Right atrium auricular region (tissue), 2 donors: ENCODE results near the gene CDK1. TPM values are rescaled to one million over a fixed set of nuclear protein-coding genes. Genes with fewer than 3 reads are reported as not detected.

Experiments
- DNase-seq: peaks from one replicate; pipeline ENCODE4 v3.0.0-alpha.2; 2019; ENCODE audit warnings: low spot score
- H3K27ac ChIP-seq, 2 donors: fragments of 200-600 bp; sonication (generic); 1 replicate in 1 of 2; 2 replicates in 1 of 2; pipeline ENCODE4 v1.5.1; 2016 to 2019
- H3K27me3 ChIP-seq, 2 donors: fragments of 200-600 bp; sonication (generic); one replicate each; pipeline versions ENCODE4 v1.5.1 to v1.6.0; 2017 to 2019
- H3K36me3 ChIP-seq: fragments of 200-600 bp; sonication (generic); one replicate; pipeline ENCODE4 v1.5.1; 2016
- H3K4me1 ChIP-seq, 2 donors: fragments of 200-600 bp; sonication (generic); one replicate each; pipeline versions ENCODE4 v1.5.1 to v1.6.0; 2017 to 2019
- H3K4me3 ChIP-seq, 2 donors: fragments of 200-600 bp; sonication (generic); 1 replicate in 1 of 2; 2 replicates in 1 of 2; pipeline ENCODE4 v1.5.1; 2017 to 2019; ENCODE audit warnings: mild to moderate bottlenecking in 1 of 2, moderate library complexity in 1 of 2
- H3K9me3 ChIP-seq, 2 donors: fragments of 200-600 bp; sonication (generic); one replicate each; pipeline ENCODE4 v1.5.1; 2019
- CTCF ChIP-seq, 2 donors: fragments of 200-600 bp; sonication (generic); IDR thresholded peaks; one replicate each; pipeline ENCODE4 v1.5.1; 2019; ENCODE audit warnings: antibody characterized with exemption in 2 of 2
- total RNA-seq, 2 donors: library from RNA; depleted of rRNA; stranded (reverse); fragments of >200 nt; gene quantifications; one replicate each; pipeline ENCODE4 v1.1.0, GENCODE V29; 2016

Gene CDK1
- total RNA-seq, 2 donors from 2014 or later, result 0.79 to 3.6 TPM

- H3K4me1 ChIP-seq, result no peaks in the 10 kb centered on the region
- DNase-seq, result no peak
- no peaks in the 10 kb centered on the region for H3K36me3 ChIP-seq
- no peak overlapping the region for H3K4me3 ChIP-seq
- H3K9me3 ChIP-seq, result no peaks in the 10 kb centered on the region
- no peak for TF ChIP-seq CTCF (IDR thresholded peaks at IDR 0.05)
- H3K27ac ChIP-seq, result no peak overlapping the region
- H3K27me3 ChIP-seq, result no peaks in the 10 kb centered on the region
Observed at GRCh38 chr10:60794953-60795352, 16.7 kb downstream of the CDK1 start.

- H3K27me3 ChIP-seq, result no peaks in the 10 kb centered on the region
- no peaks in the 10 kb centered on the region for H3K4me1 ChIP-seq
- no peak overlapping the region for H3K27ac ChIP-seq
- no peaks in the 10 kb centered on the region for H3K9me3 ChIP-seq
- H3K36me3 ChIP-seq, result no peaks in the 10 kb centered on the region
- H3K4me3 ChIP-seq, result no peak overlapping the region
- DNase-seq, result no peak
- no peak for TF ChIP-seq CTCF (IDR thresholded peaks at IDR 0.05)
Observed at GRCh38 chr10:60795465-60796202, 17.4 kb downstream of the CDK1 start.

GRCh38 chr10:60796481-60796880 lies 18.2 kb downstream of the CDK1 start:
- H3K27ac ChIP-seq, result no peak overlapping the region
- H3K27me3 ChIP-seq, result no peaks in the 10 kb centered on the region
- H3K9me3 ChIP-seq, result no peaks in the 10 kb centered on the region
- no peak overlapping the region for H3K4me3 ChIP-seq
- no peaks in the 10 kb centered on the region for H3K36me3 ChIP-seq
- H3K4me1 ChIP-seq, result no peaks in the 10 kb centered on the region
- no peak for DNase-seq
- TF ChIP-seq CTCF (IDR thresholded peaks at IDR 0.05), result no peak

GRCh38 chr10:60797200-60797599 lies 18.9 kb downstream of the CDK1 start:
- no peak overlapping the region for H3K4me3 ChIP-seq
- no peak for TF ChIP-seq CTCF (IDR thresholded peaks at IDR 0.05)
- no peak overlapping the region for H3K27ac ChIP-seq
- H3K9me3 ChIP-seq, result no peaks in the 10 kb centered on the region
- H3K27me3 ChIP-seq, result no peaks in the 10 kb centered on the region
- H3K36me3 ChIP-seq, result no peaks in the 10 kb centered on the region
- no peak for DNase-seq
- H3K4me1 ChIP-seq, result no peaks in the 10 kb centered on the region

- no peak overlapping the region for H3K27ac ChIP-seq
- no peaks in the 10 kb centered on the region for H3K36me3 ChIP-seq
- no peak overlapping the region for H3K4me3 ChIP-seq
- H3K27me3 ChIP-seq, result no peaks in the 10 kb centered on the region
- DNase-seq, result no peak
- H3K4me1 ChIP-seq, result no peaks in the 10 kb centered on the region
- no peak for TF ChIP-seq CTCF (IDR thresholded peaks at IDR 0.05)
- no peaks in the 10 kb centered on the region for H3K9me3 ChIP-seq
Observed at GRCh38 chr10:60798031-60798430, 19.8 kb downstream of the CDK1 start.

GRCh38 chr10:60798870-60799269 lies 20.6 kb downstream of the CDK1 start:
- no peak for DNase-seq
- H3K4me3 ChIP-seq, result no peak overlapping the region
- H3K27ac ChIP-seq, result no peak overlapping the region
- H3K27me3 ChIP-seq, result no peaks in the 10 kb centered on the region
- no peaks in the 10 kb centered on the region for H3K9me3 ChIP-seq
- no peak for TF ChIP-seq CTCF (IDR thresholded peaks at IDR 0.05)
- no peaks in the 10 kb centered on the region for H3K4me1 ChIP-seq
- no peaks in the 10 kb centered on the region for H3K36me3 ChIP-seq
